HG02885 (cell line): ENCODE measurements around the gene CDKN2C.
"Not testable (repeated sequence)": the region's sequence is repeated elsewhere in the genome, so short reads cannot be mapped to it uniquely, and the experiment has no call there.

Experiments
- ATAC-seq: cut with Tn5 transposase; IDR thresholded peaks from one replicate; pipeline ENCODE4 v1.9.1; 2021; ENCODE audit warnings: mild to moderate bottlenecking; ENCODE audit not compliant: unreplicated experiment, poor library complexity

Gene CDKN2C

DNA sequence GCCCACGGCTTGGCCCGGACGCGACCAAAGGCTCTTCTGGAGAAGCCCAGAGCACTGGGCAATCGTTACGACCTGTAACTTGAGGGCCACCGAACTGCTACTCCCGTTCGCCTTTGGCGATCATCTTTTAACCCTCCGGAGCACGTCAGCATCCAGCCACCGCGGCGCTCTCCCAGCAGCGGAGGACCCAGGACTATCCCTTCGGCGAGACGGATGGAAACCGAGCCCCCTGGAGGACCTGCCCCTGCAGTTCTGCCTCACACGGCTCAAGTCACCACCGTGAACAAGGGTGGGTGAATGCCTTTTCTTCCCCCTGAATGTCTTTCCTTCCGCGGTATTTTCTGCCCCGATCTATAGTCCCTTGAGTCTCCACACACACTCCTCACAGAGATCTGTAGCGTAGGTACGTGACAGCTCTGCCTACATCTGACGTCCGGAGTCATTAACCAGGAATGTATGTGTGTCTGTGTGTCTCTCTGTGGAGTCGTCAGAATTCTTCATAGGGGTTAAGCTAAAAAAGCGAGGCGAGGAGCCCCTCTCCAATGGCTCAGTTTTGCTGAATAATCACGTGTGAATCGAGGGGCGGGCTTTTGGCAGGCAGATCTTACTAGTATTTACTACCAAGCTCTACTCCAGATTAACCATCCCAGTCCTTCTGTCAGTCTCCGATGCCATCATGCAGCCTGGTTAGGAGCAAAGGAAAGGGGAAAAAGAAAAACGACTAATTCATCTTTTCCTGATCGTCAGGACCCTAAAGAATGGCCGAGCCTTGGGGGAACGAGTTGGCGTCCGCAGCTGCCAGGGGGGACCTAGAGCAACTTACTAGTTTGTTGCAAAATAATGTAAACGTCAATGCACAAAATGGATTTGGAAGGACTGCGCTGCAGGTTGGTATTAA is at the start of gene CDKN2C:
Gene CDKN2C (plus strand): TSS at position 635 of the 898 bp plus-strand sequence. CDS start 124 bp downstream, at position 759.
- peak; percentile 36 for ATAC-seq

DNA sequence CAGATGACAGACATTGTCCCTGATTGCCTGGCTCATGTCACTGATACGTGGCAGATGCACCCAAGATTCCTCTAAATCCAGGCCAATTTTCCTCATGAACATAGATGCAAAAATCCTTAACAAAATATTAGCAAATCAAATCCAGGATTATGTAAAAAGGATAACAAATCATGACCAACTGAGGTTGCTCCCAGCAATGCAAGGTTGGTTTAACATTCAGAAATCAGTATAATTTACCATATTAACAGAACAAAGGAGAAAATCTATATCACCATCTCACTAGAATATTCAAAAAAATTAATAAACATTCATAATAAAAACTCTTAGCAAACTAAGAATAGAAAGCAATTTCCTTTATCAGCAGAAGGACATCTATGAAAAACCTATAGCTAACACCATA is 49.6 kb upstream of the CDKN2C start:
- ATAC-seq = no peak

DNA sequence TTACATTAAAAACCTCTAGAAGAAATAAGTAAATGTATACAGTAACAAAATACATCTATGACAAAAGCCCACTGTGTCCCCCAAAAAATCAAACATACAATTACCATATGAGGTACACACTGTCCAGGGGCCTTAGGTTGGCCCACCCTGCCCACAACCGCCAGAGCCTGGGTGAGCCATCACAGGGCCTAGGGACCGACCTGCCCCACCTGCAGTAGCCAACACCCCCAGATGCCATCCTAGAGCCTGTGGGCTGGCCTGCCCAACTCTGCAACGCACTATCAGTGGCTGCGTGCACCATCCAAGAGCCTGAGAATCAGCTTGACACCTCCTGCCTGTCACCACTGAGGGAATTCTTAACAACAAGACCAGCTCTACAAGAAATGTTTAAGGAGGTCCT is 49.0 kb upstream of the CDKN2C start:
- ATAC-seq = no peak

DNA sequence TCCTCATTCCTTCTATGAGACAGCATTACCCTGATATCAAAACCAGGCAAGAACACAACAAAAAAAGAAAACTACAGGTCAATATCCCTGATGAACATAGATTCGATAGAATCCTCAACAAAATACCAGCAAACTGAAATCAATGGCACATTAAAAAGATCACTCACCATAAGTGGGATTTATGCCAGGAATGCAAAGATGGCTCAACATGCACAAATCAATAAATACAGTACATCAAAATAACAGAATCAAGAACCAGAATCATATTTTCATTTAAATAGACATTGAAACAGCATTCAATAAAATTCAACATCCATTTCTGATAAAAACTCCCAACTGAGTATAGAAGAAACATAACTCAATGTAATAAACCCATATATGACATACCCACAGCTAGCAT is 46.5 kb upstream of the CDKN2C start:
- ATAC-seq = no peak

DNA sequence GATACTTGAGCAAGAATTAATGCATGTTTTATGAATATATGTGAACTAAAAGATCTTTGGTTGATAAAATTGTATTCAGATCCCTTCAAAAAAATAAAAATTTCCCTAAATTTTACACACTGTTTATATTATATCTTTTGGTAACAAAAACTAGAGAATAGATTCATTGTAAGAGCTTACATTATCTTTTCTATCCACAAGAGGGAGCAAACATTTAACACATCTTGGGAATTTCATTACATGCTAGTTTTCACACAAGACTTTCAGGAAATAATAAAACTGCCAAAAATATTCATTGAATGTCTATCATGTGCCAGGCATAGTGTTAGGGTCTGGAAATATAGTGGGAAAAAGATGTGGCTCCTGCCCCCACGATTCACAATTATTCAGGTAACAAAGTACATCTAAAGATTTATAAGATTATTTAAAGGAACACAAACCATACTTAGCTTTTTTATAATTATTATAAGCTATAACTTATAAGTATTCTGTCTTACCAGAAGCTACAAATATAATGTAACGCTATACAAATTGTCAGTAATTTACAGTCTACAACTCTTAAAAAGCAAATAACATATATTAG is 40.6 kb upstream of the CDKN2C start:
- ATAC-seq = no peak

DNA sequence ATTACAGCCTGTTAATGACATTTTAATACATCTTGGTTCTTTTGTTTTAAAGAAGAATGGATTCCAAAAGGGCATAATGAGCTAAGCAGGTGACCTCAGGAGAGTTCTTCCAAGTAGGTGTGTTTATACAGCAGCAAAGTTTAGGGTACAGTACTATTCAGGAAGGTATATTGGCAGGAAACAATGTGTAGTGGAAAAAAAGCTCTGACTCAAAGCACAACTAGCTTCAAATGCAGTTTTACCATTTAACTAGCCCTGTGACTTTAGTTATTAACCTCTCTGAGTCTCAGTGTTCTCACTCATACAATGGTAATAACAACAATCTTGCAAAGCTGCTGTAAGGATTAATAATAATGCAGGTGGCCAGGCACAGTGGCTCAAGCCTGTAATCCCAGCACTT is 39.9 kb upstream of the CDKN2C start:
- peak; percentile 90 for ATAC-seq

DNA sequence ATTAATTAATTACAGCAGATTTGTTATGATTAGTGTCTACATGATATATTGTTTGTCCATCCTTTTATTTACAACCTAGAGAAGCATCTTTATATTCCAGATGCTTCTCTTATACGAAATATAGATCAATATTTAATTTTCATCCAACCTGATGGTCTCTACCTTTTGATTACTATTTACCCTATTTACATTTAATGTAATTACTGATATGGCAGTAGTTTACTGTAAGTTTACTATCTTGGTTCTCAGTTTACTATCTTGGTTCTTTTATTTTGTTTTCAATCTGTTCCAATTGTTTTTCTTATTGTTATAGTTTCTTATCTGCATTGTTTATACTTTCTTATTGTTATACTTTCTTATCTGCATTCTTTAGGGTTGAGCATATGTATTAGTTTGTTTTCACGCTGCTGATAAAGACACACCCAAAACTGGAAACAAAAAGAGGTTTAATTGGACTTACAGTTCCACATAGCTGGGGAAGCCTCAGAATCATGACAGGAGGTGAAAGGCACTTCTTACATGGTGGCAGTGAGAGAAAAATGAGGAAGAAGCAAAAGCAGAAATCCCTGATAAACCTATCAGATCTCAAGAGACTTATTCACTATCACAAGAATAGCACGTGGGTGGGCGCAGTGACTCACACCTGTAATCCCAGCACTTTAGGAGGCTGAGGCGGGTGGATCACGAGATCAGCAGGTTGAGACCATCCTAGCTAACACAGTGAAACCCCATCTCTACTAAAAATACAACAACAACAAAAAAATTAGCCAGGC is 38.9 kb upstream of the CDKN2C start:
- ATAC-seq = no peak

DNA sequence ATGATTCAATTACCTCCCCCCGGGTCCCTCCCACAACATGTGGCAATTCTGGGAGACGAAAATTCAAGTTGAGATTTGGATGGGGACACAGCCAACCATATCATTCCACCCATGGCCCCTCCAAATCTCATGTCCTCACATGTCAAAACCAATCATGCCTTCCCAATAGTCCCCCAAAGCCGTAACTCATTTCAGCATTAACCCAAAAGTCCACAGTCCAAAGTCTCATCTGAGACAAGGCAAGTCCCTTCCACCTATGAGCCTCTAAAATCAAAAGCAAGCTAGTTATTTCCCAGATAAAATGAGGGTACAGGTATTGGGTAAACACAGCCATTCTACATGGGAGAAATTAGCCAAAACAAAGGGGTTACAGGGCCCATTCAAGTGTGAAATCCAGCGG is 38.0 kb upstream of the CDKN2C start:
- ATAC-seq = not testable (repeated sequence)

DNA sequence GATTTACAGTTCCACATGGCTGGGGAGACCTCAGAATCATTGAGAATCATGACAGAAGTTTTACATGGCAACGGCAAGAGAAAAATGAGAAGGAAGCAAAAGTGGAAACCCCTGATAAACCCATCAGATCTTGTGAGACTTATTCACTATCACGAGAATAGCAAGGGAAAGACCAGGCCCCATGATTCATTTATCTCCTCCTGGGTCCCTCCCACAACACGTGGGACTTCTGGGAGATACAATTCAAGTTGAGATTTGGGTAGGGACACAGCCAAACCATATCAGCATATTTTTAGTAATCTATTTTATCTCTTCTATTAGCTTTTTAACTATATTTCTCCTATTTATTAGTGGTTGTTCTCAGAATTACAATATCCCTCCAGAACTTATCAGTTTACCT is 36.3 kb upstream of the CDKN2C start:
- ATAC-seq = not testable (repeated sequence)

DNA sequence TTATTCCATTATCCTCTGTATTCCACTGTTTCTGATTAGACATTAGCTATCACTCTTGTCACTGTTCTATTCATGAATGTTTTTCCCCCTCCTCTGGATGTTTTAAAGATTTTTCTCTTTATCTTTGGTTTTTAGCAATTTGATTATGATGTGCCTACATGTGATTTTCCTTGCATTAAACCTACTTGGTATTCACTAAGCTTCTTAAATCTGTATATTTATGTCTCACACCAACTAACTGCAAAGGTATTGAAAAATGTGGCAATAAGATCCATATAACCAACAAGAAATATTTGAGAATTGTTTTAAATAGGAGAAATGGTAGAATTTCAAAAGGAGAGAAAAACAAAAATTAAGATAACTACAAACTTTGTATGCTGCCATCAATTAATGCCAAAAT is 35.2 kb upstream of the CDKN2C start:
- no peak for ATAC-seq

DNA sequence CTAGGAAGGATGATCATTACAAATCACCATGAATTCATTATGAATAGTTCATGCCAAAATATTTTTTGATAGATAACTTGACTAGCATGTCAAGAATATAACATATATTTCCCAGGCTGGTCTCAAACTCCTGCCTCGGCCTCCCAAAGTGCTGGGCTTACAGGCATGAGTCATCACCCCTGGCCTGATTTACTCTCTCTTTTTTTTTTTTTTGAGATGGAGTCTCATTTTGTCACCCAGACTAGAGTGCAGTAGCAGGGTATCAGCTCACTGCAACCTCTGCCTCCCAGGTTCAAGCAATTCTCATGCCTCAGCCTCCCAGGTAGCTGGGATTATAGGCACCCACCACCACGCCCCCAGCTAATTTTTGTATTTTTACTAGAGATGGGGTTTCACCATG is 34.8 kb upstream of the CDKN2C start:
- not testable (repeated sequence) for ATAC-seq

DNA sequence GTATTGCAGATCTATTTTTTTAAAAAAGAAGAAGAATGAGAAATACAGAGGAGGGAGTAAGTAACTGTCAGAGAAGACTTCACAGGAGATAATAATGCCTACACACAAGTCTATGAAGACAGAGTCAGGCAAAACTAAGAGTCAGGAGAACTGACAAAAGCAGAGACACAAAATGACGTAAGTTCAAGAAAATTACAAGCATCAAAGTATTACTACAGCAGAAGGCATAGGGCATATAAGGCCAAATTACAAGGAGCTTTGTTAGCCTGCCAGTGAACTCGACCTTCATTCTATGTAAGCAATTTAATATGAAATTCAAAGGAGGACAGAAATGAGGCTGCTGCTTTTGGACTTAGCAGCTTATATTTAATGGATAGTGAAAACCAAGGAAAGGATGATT is 33.7 kb upstream of the CDKN2C start:
- ATAC-seq = no peak

DNA sequence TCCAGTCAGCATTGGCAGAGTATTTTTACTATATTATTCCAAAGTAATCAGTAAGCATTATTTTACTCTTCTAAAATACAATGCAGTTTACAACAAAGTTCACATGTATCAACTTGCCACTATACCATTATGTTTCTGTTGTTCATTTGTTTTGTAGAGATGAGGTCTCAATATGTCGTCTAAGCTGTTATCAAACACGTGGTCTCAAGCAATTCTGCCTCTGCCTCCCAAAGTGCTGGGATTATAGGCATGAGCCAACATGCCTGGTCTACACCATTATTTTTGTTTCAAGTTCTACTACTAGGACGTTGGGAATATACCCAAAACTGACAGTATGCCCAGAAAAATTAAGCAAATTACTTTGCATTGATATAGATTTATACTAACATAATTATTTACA is 29.8 kb upstream of the CDKN2C start:
- no peak for ATAC-seq

DNA sequence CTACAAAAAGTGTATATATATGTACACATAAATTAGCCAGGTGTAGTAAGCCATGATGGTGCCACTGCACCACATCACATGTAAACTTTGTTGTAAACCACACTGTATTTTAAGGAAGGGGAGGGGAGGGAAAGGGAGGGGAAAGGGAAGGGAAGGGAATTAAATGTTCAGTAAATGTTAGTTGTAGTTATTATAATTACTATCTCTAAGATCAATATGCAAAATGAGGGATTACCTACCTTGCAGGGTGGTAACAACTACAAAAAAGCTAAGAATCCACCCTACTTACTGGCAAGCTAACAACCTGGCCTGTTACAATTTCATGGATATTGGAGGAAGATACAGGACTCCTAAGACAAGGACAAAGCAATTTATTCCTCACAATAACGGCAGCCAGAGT is 27.7 kb upstream of the CDKN2C start:
- ATAC-seq = no peak

DNA sequence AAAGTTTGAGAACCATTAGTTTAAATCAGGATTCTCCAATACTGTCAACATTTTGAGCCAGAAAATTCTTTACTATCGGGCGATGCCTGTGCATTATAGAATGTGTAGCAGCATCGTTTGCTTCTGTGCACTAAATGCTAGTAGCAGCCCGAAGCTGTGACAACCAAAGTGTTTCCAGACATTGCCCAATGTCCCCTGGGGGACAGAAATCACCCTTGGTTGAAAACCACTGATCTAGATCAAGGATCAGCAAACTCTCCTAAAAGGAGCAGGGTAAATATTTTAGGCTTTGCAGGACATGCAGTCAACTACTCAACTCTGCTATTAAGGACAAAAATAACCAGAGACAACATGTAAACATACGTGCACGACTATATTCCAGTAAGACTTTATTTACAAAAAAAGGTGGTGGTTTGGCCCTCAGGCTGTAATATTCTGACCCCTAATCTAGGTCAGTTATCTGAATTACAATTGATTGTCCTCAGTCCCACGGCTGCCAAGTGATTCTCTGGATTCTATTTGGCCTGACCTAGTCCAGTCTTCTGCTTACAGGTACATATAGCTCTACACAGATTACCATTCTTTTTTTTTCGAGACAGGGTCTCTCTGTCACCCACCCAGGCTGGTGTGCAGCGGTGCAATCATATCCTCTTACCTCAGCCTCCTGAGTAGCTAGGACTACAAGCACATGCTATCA is 20.6 kb upstream of the CDKN2C start:
- ATAC-seq = no peak

DNA sequence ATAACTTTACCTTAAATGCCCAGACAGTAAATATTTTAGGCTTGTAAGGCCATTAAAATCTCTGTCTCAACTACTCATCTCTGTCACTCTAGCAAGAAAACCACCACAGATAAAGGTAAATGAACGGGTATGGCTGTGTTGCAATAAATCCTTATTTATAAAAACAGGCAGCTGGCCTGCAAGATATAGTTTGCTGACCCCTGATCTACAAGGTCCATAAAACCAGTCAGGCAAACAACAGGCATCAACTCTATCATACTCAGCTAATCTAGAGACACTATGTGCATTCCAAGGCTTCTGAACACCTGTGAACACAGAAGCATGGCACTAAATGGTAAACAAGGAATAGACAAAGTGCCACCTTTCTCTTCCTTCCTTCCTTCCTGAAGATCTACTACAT is 19.6 kb upstream of the CDKN2C start:
- ATAC-seq = no peak

DNA sequence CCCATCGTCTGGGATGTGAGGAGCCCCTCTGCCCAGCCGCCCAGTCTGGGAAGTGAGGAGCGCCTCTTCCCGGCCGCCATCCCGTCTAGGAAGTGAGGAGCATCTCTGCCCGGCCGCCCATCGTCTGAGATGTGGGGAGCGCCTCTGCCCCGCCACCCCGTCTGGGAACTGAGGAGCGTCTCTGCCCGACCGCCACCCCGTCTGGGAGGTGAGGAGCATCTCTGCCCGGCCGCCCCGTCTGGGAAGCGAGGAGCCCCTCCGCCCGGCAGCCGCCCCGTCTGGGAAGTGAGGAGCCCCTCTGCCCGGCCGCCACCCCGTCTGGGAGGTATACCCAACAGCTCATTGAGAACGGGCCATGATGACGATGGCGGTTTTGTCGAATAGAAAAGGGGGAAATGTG is 17.5 kb upstream of the CDKN2C start:
- not testable (repeated sequence) for ATAC-seq

DNA sequence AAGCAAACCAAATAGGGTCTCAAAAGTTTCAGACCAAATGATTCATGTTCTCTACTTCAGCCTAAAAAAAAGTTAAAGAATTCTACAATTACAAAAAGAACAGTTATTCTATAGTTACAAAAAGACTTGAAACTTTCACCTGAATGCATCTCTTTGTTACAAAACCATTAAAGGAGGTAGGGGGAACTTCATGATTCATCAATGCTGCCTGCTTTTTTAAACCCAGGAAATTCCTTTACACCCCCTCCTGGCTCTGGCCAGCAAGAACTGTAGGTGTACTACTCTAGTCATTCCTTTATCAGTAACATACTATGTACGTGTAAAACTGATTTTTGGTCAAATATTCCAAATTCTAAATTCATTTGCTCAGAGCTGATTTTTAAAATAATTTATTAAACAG is 14.9 kb upstream of the CDKN2C start:
- ATAC-seq = no peak

DNA sequence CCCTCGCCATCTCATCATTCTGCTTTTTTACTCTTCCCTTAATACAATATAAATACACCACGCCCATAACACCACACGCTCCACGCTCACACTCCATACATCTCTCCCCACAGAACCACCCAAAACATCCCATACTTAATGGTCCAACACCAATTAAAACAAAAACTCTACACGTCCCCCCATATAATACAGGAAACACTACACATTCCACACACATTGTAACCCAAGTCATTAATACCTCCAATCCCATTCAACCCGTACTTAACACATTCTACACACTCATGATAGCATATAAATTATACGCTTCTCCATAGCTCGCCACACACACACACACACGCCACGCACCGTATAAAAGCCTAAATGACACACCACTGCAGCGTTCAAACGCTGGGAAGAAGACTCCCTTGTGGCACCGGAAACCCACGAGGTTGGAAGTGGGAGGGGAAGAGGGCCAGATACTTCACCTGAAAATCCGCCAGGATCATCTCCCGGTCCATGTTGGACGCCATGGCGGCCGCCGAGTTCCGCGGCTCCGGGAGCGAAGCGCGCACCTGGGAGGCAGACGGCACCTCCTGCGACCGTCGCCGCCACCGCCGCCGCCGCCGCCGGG is 10.6 kb upstream of the CDKN2C start:
- no peak for ATAC-seq
